ENCODE results near the gene RAB21.
"Not testable (repeated sequence)": the region's sequence is repeated elsewhere in the genome, so short reads cannot be mapped to it uniquely, and the experiment has no call there.

Gene RAB21

GRCh38 chr12:71752891-71753290 is 1.8 kb upstream of the RAB21 start:
- DNase-seq (ENCODE audit: low read depth), result no peak

GRCh38 chr12:71755146-71755892 is 656 bp downstream of the RAB21 start:
- DNase-seq (ENCODE audit: low read depth), result peak; percentile 36

GRCh38 chr12:71756054-71756690 is 1.5 kb downstream of the RAB21 start:
- no peak for DNase-seq (ENCODE audit: low read depth)

- no peak for DNase-seq (ENCODE audit: low read depth)
Observed at GRCh38 chr12:71759941-71760340, 5.3 kb downstream of the RAB21 start.

- DNase-seq (ENCODE audit: low read depth), result no peak
Observed at GRCh38 chr12:71760471-71760870, 5.8 kb downstream of the RAB21 start.

GRCh38 chr12:71761354-71761753 is 6.7 kb downstream of the RAB21 start:
- not testable (repeated sequence) for DNase-seq (ENCODE audit: low read depth)

- no peak for DNase-seq (ENCODE audit: low read depth)
Observed at GRCh38 chr12:71763677-71764379, 9.2 kb downstream of the RAB21 start.

- DNase-seq (ENCODE audit: low read depth), result no peak
Observed at GRCh38 chr12:71764587-71765321, 10.1 kb downstream of the RAB21 start.

GRCh38 chr12:71766202-71766601 is 11.5 kb downstream of the RAB21 start:
- DNase-seq (ENCODE audit: low read depth), result no peak

GRCh38 chr12:71767183-71767582 is 12.5 kb downstream of the RAB21 start:
- DNase-seq (ENCODE audit: low read depth), result no peak

- no peak for DNase-seq (ENCODE audit: low read depth)
Observed at GRCh38 chr12:71768900-71769299, 14.2 kb downstream of the RAB21 start.

- no peak for DNase-seq (ENCODE audit: low read depth)
Observed at GRCh38 chr12:71771069-71771468, 16.4 kb downstream of the RAB21 start.

GRCh38 chr12:71772735-71773134 is 18.1 kb downstream of the RAB21 start:
- no peak for DNase-seq (ENCODE audit: low read depth)

- peak; percentile 11 for DNase-seq (ENCODE audit: low read depth)
Observed at GRCh38 chr12:71780237-71780822, 25.7 kb downstream of the RAB21 start.

- no peak for DNase-seq (ENCODE audit: low read depth)
Observed at GRCh38 chr12:71782017-71782416, 27.4 kb downstream of the RAB21 start.

- DNase-seq (ENCODE audit: low read depth), result no peak
Observed at GRCh38 chr12:71786829-71787228, 32.2 kb downstream of the RAB21 start.

GRCh38 chr12:71787580-71787979 is 32.9 kb downstream of the RAB21 start:
- DNase-seq (ENCODE audit: low read depth), result no peak

GRCh38 chr12:71790331-71790730 is 35.7 kb downstream of the RAB21 start:
- no peak for DNase-seq (ENCODE audit: low read depth)

- no peak for DNase-seq (ENCODE audit: low read depth)
Observed at GRCh38 chr12:71791473-71792150, 36.9 kb downstream of the RAB21 start.

GRCh38 chr12:71792599-71792998 is 37.9 kb downstream of the RAB21 start:
- no peak for DNase-seq (ENCODE audit: low read depth)

GRCh38 chr12:71795901-71796300 is 41.2 kb downstream of the RAB21 start:
- no peak for DNase-seq (ENCODE audit: low read depth)

Data from stimulated activated CD4-positive, alpha-beta T cell treated with anti-CD3 and anti-CD28 coated beads, Interleukin-2, amount 100 ng/mL, for 4 hours (primary cell).